Measurements from ENCODE around the gene PCDHAC1.

Gene PCDHAC1

DNA sequence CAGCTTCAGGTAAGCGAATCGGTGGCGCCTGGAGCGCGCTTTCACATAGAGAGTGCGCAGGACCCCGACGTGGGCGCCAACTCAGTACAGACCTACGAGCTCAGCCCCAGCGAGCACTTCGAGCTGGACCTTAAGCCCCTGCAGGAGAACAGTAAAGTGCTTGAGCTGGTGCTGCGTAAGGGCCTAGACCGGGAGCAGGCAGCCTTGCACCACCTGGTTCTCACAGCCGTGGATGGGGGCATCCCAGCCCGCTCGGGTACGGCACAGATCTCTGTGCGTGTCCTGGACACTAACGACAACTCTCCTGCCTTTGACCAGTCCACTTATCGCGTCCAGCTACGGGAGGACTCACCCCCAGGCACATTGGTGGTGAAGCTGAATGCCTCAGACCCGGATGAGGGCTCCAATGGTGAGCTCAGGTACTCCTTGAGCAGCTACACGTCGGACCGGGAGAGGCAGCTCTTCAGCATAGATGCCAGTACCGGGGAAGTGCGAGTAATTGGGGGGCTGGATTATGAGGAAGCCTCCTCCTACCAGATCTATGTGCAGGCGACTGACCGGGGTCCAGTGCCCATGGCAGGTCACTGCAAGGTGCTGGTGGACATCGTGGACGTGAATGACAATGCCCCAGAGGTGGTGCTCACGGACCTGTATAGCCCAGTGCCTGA, 41.3 kb downstream of the PCDHAC1 start:
- no peak for DNase-seq

DNA sequence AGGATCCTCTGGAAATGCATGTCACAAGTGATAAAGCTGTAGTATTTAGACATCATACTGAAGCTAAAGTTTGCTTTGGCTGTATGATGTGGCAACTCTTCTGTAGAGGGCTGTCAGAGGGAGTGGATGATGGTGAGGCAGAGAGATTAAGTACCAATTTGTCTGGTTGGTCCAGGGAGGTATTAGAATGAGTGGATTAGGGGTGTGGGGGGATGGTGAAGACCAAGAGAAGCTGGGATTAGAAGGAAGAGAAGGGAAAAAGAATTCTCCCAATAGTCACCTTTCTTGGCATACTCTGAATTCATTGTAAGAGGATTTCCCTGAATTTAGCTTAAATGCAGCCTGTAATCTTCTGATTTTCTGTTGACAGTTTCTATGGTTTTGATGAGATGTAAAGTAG, 43.8 kb downstream of the PCDHAC1 start:
- DNase-seq = no peak

DNA sequence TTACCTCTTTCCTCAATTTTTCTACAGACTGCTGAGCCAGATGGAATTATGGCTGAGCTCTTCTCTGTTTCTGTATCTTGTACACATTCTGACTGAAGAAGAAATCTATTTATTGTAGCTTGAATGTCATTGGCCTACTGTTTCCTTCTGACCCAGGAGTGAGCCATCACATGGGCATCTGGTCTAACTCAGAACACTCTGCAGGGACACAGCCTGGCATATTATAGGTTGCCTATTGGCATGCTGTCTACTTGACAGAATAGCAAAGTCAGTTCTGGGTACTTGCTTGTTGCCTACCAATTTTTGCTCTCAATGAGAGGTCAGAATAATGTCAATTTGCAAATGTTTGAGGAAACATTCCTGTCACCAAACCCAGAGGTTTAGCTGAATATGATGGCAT, 47.5 kb downstream of the PCDHAC1 start:
- DNase-seq = no peak

DNA sequence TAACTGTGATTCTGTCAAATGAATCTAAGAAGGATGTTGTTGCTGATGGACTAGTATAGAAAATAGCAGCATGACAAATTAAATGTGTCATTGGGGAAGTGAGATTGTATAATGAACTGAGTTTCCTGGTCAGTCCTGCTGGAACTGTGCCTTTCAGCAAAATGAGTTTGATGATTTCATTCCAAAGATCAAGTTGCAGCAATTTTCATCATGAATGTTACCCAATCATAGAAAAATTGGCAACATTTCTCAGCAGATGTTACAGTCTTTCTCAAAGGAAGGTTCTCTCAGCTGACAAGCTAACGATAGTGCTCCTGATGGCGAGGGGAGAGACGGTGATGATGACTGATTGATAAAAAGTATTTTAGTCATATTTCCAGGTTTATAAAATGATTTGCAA, 50.9 kb downstream of the PCDHAC1 start:
- DNase-seq = no peak

DNA sequence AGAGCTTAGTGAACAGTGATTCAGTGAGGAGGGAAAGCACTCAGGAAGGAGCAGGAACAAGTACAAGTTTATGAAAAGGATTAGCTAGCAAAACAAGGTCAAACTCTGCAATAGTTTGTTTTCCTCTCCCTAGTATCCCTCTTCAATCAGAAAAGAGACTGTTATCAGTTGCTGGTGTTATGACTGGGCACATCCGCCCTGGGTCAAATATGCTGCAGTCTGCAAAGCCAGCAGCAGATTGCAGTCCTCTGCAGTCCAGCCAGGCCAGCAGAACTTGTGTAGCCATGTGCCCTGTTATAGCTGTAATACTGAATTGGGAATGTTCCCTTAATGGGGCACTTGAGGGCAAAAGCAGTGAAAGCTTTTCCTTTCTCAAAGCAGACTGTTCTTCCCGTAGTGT, 52.2 kb downstream of the PCDHAC1 start:
- no peak for DNase-seq

DNA sequence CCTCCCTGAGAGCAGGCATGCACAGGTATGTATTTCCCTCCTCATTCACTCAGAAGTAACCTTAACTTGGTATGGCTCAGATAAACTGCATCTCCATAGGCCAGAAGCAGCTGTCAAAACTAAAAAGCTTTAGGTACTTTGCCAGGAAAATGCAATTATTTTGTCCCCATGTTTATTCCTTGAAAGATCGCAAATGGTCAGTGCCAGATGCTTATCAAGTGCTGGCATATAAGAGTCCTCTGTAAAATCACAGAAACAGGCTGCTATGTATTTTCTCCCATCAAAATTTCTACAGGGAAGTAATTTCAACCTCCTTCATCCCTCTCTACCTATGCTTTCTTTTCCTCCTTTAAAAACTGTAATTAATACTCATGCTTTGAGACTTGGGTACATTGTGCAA, 52.9 kb downstream of the PCDHAC1 start:
- no peak for DNase-seq

All from NCI-H187 (cell line).